Pancreas (tissue), 10 donors: Measurements from ENCODE around the gene MAP1B. TPM values are rescaled to one million over a fixed set of nuclear protein-coding genes. Genes with fewer than 3 reads are reported as not detected.

ENCODE experiments used
- ATAC-seq, 4 donors: fragments of 200-7000 bp; cut with Tn5 transposase; one replicate each; pipeline versions ENCODE4 v1.8.0 to v1.9.1; 2020; ENCODE audit warnings: mild to moderate bottlenecking in 4 of 4, moderate library complexity in 4 of 4
- DNase-seq, 6 donors: peaks; one replicate each; pipeline ENCODE4 v3.0.0-alpha.2; 2020
- FAIRE-seq: peaks from 2 replicates; lab custom pipeline; 2012; peaks lifted over from hg19 to GRCh38; lab: Jason Lieb, UNC
- H3K27ac ChIP-seq, 4 donors: fragments of 200-600 bp; sonication (generic); 1 replicate in 3 of 4; 2 replicates in 1 of 4; pipeline versions ENCODE4 v1.5.0 to v1.8.0; 2020
- H3K27me3 ChIP-seq, 4 donors: fragments of 200-600 bp; one replicate each; pipeline ENCODE4 v1.8.0; 2021
- H3K36me3 ChIP-seq, 3 donors: fragments of 200-600 bp; sonication (generic) in 1 of 3; one replicate each; pipeline versions ENCODE4 v1.5.0 to v1.8.0; 2020 to 2021
- H3K4me1 ChIP-seq, 3 donors: fragments of 200-600 bp; one replicate each; pipeline ENCODE4 v1.8.0; 2021
- H3K4me3 ChIP-seq, 4 donors: fragments of 200-600 bp; sonication (generic) in 2 of 4; one replicate each; pipeline versions ENCODE4 v1.5.0 to v1.8.0; 2020 to 2021
- H3K9me3 ChIP-seq, 4 donors: fragments of 200-600 bp; one replicate each; pipeline ENCODE4 v1.8.0; 2021
- CTCF ChIP-seq, 4 donors: fragments of 200-600 bp; sonication (generic) in 3 of 4; IDR thresholded peaks; one replicate each; pipeline versions ENCODE4 v1.5.0 to v1.8.0; 2021; ENCODE audit warnings: antibody characterized with exemption in 4 of 4
- WGBS, 2 donors: extraction: QIAGEN DNeasy Blood & Tissue Kit; methylation state at CpG; one replicate each; pipeline ENCODE4 v1.1.7; 2013; 5-methylcytosine and 5-hydroxymethylcytosine counted together
- intact Hi-C, 3 donors: fragments of 100-400 bp; cut with DNase I; formaldehyde crosslinking; loops; one replicate each; pipeline versions ENCODE4 v1.11.1 to v1.14.2; 2022
- polyA plus RNA-seq, 2 donors: library from polyadenylated mRNA; stranded (reverse); fragments of 200-250 nt; gene quantifications; one replicate each; pipeline ENCODE4 v1.2.3, GENCODE V29; 2013
- total RNA-seq, 6 donors: library from RNA; stranded (reverse); fragmentation: NEBNext Ultra II Directional in 4 of 6; extraction: Animal tissue kit (Norgen Biotek cat#: 25700) in 4 of 6; gene quantifications; one replicate each; pipeline versions ENCODE4 v1.2.1 to v1.2.4, GENCODE V29; 2021 to 2023
- donor health status: healthy with polysubstance abuse.
- donor health status: DM: no; HTN: no; CAD: no; lungs with moderate emphysema.
- donor health status: DM: no; HTN: no; CAD: no.
- donor health status: control.
- donor health status: control.
- donor health status: Bipolar disorder and iron deficiency.
- donor health status: DM: yes; HTN: yes; CAD: no.
- donor health status: DM: no; HTN: no; CAD: no.
- donor health status: DM: no; HTN: no; CAD: no.
- donor health status: DM: yes; HTN: yes; CAD: no.

The MAP1B gene
- total and polyA plus RNA-seq, 8 donors: 2.4 to 16.8 (median 5.4) TPM

GRCh38 chr5:72195581-72195980 lies 88.3 kb downstream of the MAP1B start:
- Histone ChIP-seq H3K27me3 (peaks cover 0 to 4% (median 0%) of the 10 kb centered on the region in 4 donors), H3K4me1 (no peaks in the 10 kb centered on the region), H3K36me3 (no peaks in the 10 kb centered on the region), H3K9me3 (no peaks in the 10 kb centered on the region), H3K4me3 (no peak overlapping the region), H3K27ac (no peak overlapping the region)
- DNase-seq: no peak
- no peak for ATAC-seq
- no peak for FAIRE-seq
- WGBS, 2 donors: 81 to 89% methylated on average over 10 of the region's 10 CpGs
- intact Hi-C loops: no loop called here
- TF ChIP-seq CTCF (IDR thresholded peaks at IDR 0.05): no peak

- H3K9me3 ChIP-seq: no peaks in the 10 kb centered on the region
- no peak for DNase-seq
- 88 to 91% methylated on average over 5 of the region's 5 CpGs for WGBS, 2 donors
- H3K4me3 ChIP-seq: no peak overlapping the region
- intact Hi-C loops: no loop called here
- H3K27ac ChIP-seq: no peak overlapping the region
- H3K36me3 ChIP-seq: no peaks in the 10 kb centered on the region
- no peaks in the 10 kb centered on the region for H3K4me1 ChIP-seq
- peaks cover 0 to 4% (median 0%) of the 10 kb centered on the region in 4 donors for H3K27me3 ChIP-seq
- no peak for TF ChIP-seq CTCF (IDR thresholded peaks at IDR 0.05)
- FAIRE-seq: no peak
- ATAC-seq: no peak
These were observed 90.1 kb downstream of the MAP1B start for GRCh38 chr5:72197393-72197792.

GRCh38 chr5:72199681-72200080 lies 92.4 kb downstream of the MAP1B start:
- no peaks in the 10 kb centered on the region for H3K4me1 ChIP-seq
- no peak for FAIRE-seq
- H3K9me3 ChIP-seq: no peaks in the 10 kb centered on the region
- DNase-seq: no peak
- H3K36me3 ChIP-seq: no peaks in the 10 kb centered on the region
- H3K27me3 ChIP-seq: no peaks in the 10 kb centered on the region
- no peak overlapping the region for H3K4me3 ChIP-seq
- ATAC-seq: no peak
- intact Hi-C loops: no loop called here
- TF ChIP-seq CTCF (IDR thresholded peaks at IDR 0.05): no peak
- WGBS, 2 donors: 90 to 95% methylated on average over 15 of the region's 15 CpGs
- H3K27ac ChIP-seq: no peak overlapping the region

GRCh38 chr5:72202331-72202825 lies 95.1 kb downstream of the MAP1B start:
- Histone ChIP-seq H3K4me1 (peaks cover 0 to 4% (median 0%) of the 10 kb centered on the region in 3 donors), H3K27ac (no peak overlapping the region), H3K4me3 (no peak overlapping the region), H3K36me3 (no peaks in the 10 kb centered on the region), H3K9me3 (no peaks in the 10 kb centered on the region), H3K27me3 (no peaks in the 10 kb centered on the region)
- intact Hi-C loops: no loop called here
- ATAC-seq (no peak), DNase-seq (no peak), FAIRE-seq (no peak)
- no peak for TF ChIP-seq CTCF (IDR thresholded peaks at IDR 0.05)
- 77 to 87% methylated on average over 3 of the region's 3 CpGs for WGBS, 2 donors

- H3K36me3 ChIP-seq: no peaks in the 10 kb centered on the region
- no peak overlapping the region for H3K27ac ChIP-seq
- ATAC-seq (no peak), DNase-seq (no peak), FAIRE-seq (no peak)
- WGBS, 2 donors: 84 to 85% methylated on average over 8 of the region's 8 CpGs
- H3K4me1 ChIP-seq: peaks cover 0 to 6% (median 0%) of the 10 kb centered on the region in 3 donors
- H3K4me3 ChIP-seq: no peak overlapping the region
- intact Hi-C loops: no loop called here
- TF ChIP-seq CTCF (IDR thresholded peaks at IDR 0.05): no peak
- H3K27me3 ChIP-seq: no peaks in the 10 kb centered on the region
- no peaks in the 10 kb centered on the region for H3K9me3 ChIP-seq
These were observed 96.1 kb downstream of the MAP1B start for GRCh38 chr5:72203251-72203845.
